GM12878 (cell line): Measurements from ENCODE around the gene LPGAT1. TPM values are rescaled to one million over a fixed set of nuclear protein-coding genes. Genes with fewer than 3 reads are reported as not detected.

ENCODE experiments used
- ATAC-seq: fragments of 200-7000 bp; cut with Tn5 transposase; 3 replicates; pipeline ENCODE4 v1.9.1; 2020; ENCODE audit warnings: mild to moderate bottlenecking, moderate library complexity
- BruUV-seq: library from RNA; stranded (reverse); fragments of 400-500 nt; replicated peaks from 2 replicates; lab custom pipeline; 2021; lab: Mats Ljungman, UMichigan
- CTCF ChIA-PET: fragments of 300-600 bp; sonication (Branson Sonifier 250); formaldehyde crosslinking; extraction: SDS; loops from one replicate; lab custom pipeline; 2021; ENCODE audit warnings: inconsistent platforms; lab: Yijun Ruan, JAX
- POLR2A ChIA-PET: fragments of 350-600 bp; formaldehyde crosslinking; extraction: SDS; loops from one replicate; lab custom pipeline; 2021; ENCODE audit warnings: inconsistent platforms; lab: Charles Lee
- RAD21 ChIA-PET: fragments of 300-600 bp; sonication (Branson Sonifier 250); formaldehyde crosslinking; loops from one replicate; lab custom pipeline; 2023; ENCODE audit warnings: antibody characterized with exemption; ENCODE audit not compliant: unreplicated experiment; lab: Charles Lee
- SMC1A ChIA-PET: fragments of 300-600 bp; sonication (Branson Sonifier 250); formaldehyde crosslinking; loops from one replicate; lab custom pipeline; 2023; ENCODE audit not compliant: unreplicated experiment, uncharacterized antibody; lab: Charles Lee
- DNase-seq: peaks from one replicate; pipeline ENCODE4 v3.0.0-alpha.2; 2011; ENCODE audit warnings: low read depth, low spot score
- FAIRE-seq: peaks from 3 replicates; lab custom pipeline; 2011; peaks lifted over from hg19 to GRCh38; lab: Jason Lieb, UNC
- H2AFZ ChIP-seq: 2 replicates; pipeline ENCODE4 v1.6.0; 2011; ENCODE audit warnings: low read depth, low read length, control low read depth; ENCODE audit not compliant: control insufficient read depth
- H3K27ac ChIP-seq: 2 replicates; pipeline ENCODE4 v1.5.1; 2011; ENCODE audit warnings: control low read depth; ENCODE audit not compliant: control insufficient read depth, insufficient read depth
- H3K27me3 ChIP-seq, 2 experiments: replicated peaks in 1 of 2; 2 replicates each; pipeline versions ENCODE4 v1.6.0 to v1.6.1; 2011; ENCODE audit warnings: low read length in 1 of 2; ENCODE audit not compliant: control insufficient read depth in 2 of 2, insufficient read depth in 2 of 2
- H3K36me3 ChIP-seq, 2 experiments: 2 replicates each; pipeline ENCODE4 v1.5.1; 2011; ENCODE audit warnings: low read length in 1 of 2; ENCODE audit not compliant: control insufficient read depth in 2 of 2, insufficient read depth in 2 of 2
- H3K4me1 ChIP-seq: 2 replicates; pipeline ENCODE4 v1.6.1; 2011; ENCODE audit warnings: mild to moderate bottlenecking, low read length, moderate library complexity, mixed read lengths; ENCODE audit not compliant: control insufficient read depth, insufficient read depth
- H3K4me2 ChIP-seq: 2 replicates; pipeline ENCODE4 v1.6.0; 2011; ENCODE audit warnings: control low read depth; ENCODE audit not compliant: control insufficient read depth, insufficient read depth
- H3K4me3 ChIP-seq: fragments of 200-600 bp; sonication (generic); 2 replicates; pipeline ENCODE4 v1.5.1; 2016
- H3K79me2 ChIP-seq: 2 replicates; pipeline ENCODE4 v1.6.0; 2011; ENCODE audit warnings: low read length; ENCODE audit not compliant: control insufficient read depth, insufficient read depth
- H3K9ac ChIP-seq: 2 replicates; pipeline ENCODE4 v1.8.0; 2011; ENCODE audit warnings: low read length, control low read depth, mixed read lengths; ENCODE audit not compliant: control insufficient read depth, insufficient read depth
- H3K9me3 ChIP-seq: replicated peaks from 3 replicates; pipeline ENCODE4 v1.5.1; 2011; ENCODE audit warnings: mild to moderate bottlenecking, low read length; ENCODE audit not compliant: control insufficient read depth, insufficient read depth
- H4K20me1 ChIP-seq: 2 replicates; pipeline ENCODE4 v1.6.0; 2011; ENCODE audit not compliant: control insufficient read depth, insufficient read depth
- BMI1 ChIP-seq: fragments of 450-650 bp; IDR thresholded peaks from 2 replicates; pipeline ENCODE4 v1.6.1; 2016; ENCODE audit warnings: mild to moderate bottlenecking, moderate library complexity, borderline replicate concordance
- BRCA1 ChIP-seq: IDR thresholded peaks from 2 replicates; pipeline ENCODE4 v1.6.1; 2011; ENCODE audit warnings: low read depth, low read length, improper control_type of control experiment
- CBX3 ChIP-seq: fragments of 200-600 bp; sonication (generic); IDR thresholded peaks from 2 replicates; pipeline ENCODE4 v1.6.1; 2016; ENCODE audit warnings: low read depth, borderline replicate concordance
- EGR1 ChIP-seq, 2 experiments: IDR thresholded peaks; 1 replicate in 1 of 2; 2 replicates in 1 of 2; pipeline ENCODE4 v1.6.1; 2011 to 2012; ENCODE audit warnings: low read depth in 2 of 2, low read length in 2 of 2, borderline replicate concordance in 1 of 2, mild to moderate bottlenecking in 1 of 2, moderate library complexity in 1 of 2
- EP300 ChIP-seq, 2 experiments: fragments of 150-350 bp in 1 of 2; IDR thresholded peaks; 2 replicates each; pipeline ENCODE4 v1.6.1; 2011 to 2012; ENCODE audit warnings: low read depth in 2 of 2, low read length in 2 of 2, borderline replicate concordance in 1 of 2, improper control_type of control experiment in 1 of 2, inconsistent platforms in 1 of 2; ENCODE audit not compliant: control insufficient read depth in 1 of 2
- NFXL1 ChIP-seq: fragments of 450-650 bp; IDR thresholded peaks from 2 replicates; pipeline ENCODE4 v1.6.1; 2017; ENCODE audit warnings: antibody characterized with exemption, mild to moderate bottlenecking, borderline replicate concordance
- PML ChIP-seq: IDR thresholded peaks from 2 replicates; pipeline ENCODE4 v1.6.1; 2012; ENCODE audit warnings: low read length, inconsistent platforms
- POLR2AphosphoS2 ChIP-seq: IDR thresholded peaks from 2 replicates; pipeline ENCODE4 v1.6.1; 2011; ENCODE audit warnings: low read depth, mild to moderate bottlenecking, low read length, improper control_type of control experiment, moderate library complexity
- SIX5 ChIP-seq: IDR thresholded peaks from 2 replicates; pipeline ENCODE4 v1.6.1; 2011; ENCODE audit warnings: mild to moderate bottlenecking, low read depth, low read length, moderate library complexity; ENCODE audit not compliant: severe bottlenecking
- SMARCA5 ChIP-seq: fragments of 450-650 bp; IDR thresholded peaks from 2 replicates; pipeline ENCODE4 v1.6.1; 2017; ENCODE audit warnings: mild to moderate bottlenecking
- SPI1 ChIP-seq: IDR thresholded peaks from 2 replicates; pipeline ENCODE4 v1.6.1; 2011; ENCODE audit warnings: low read depth, mild to moderate bottlenecking, low read length, moderate library complexity, borderline replicate concordance; ENCODE audit not compliant: insufficient read depth
- TCF12 ChIP-seq: IDR thresholded peaks from 2 replicates; pipeline ENCODE4 v1.6.1; 2011; ENCODE audit warnings: low read depth, mild to moderate bottlenecking, low read length
- YY1 ChIP-seq: IDR thresholded peaks from 2 replicates; pipeline ENCODE4 v1.6.1; 2011; ENCODE audit warnings: low read depth, mild to moderate bottlenecking, low read length
- ZNF207 ChIP-seq: fragments of 450-650 bp; IDR thresholded peaks from 2 replicates; pipeline ENCODE4 v1.6.1; 2014; ENCODE audit warnings: antibody characterized with exemption, mild to moderate bottlenecking, borderline replicate concordance
- ZSCAN29 ChIP-seq: fragments of 450-650 bp; IDR thresholded peaks from 2 replicates; pipeline ENCODE4 v1.6.1; 2017; ENCODE audit warnings: mild to moderate bottlenecking, moderate library complexity
- WGBS: methylation state at CpG from one replicate; pipeline ENCODE4 v1.1.6; 2016; ENCODE audit warnings: low lambda C conversion rate; ENCODE audit not compliant: insufficient replicate concordance, insufficient coverage; ENCODE audit errors: missing lambda C conversion rate; 5-methylcytosine and 5-hydroxymethylcytosine counted together
- in situ Hi-C: fragments of 300-500 bp; cut with MboI; formaldehyde crosslinking; loops from 9 replicates; pipeline ENCODE4 v1.14.3; 2018; ENCODE audit warnings: mixed read lengths
- intact Hi-C: fragments of 100-400 bp; cut with micrococcal nuclease; formaldehyde crosslinking; loops from one replicate; pipeline ENCODE4 v1.14.2; 2022; ENCODE audit not compliant: unreplicated experiment
- polyA plus RNA-seq, 11 experiments: library from polyadenylated mRNA; depleted of rRNA in 4 of 11; unstranded in 6 of 11; stranded (reverse) in 5 of 11; fragments of >200 nt; fragmentation: Nextera tagmentation in 4 of 11; fragmentation: Illumina TruSeq in 1 of 11; extraction: Ambion mirVana in 4 of 11; extraction: Trizol in 1 of 11; gene quantifications; 1 replicate in 1 of 11; 2 replicates in 10 of 11; pipeline versions ENCODE4 v1.2.1 to v1.2.3, GENCODE V29; 2011 to 2016; ENCODE audit warnings: inconsistent platforms in 2 of 11, missing spikeins in 2 of 11, low read depth in 1 of 11
- total RNA-seq, 4 experiments: library from RNA; depleted of rRNA in 3 of 4; stranded (reverse); fragments of >200 nt in 3 of 4; fragmentation: Illumina TruSeq in 1 of 4; extraction: Trizol in 1 of 4; gene quantifications; 2 replicates each; pipeline versions ENCODE4 v1.2.1 to v1.2.3, GENCODE V29; 2013 to 2021
- TF ChIP-seq, protein P1 (sequence below): fragments of 450-650 bp; formaldehyde crosslinking; IDR thresholded peaks from 2 replicates; pipeline ENCODE4 v1.4.0; 2022; ENCODE audit warnings: mild to moderate bottlenecking, moderate library complexity

LPGAT1 gene
- total and polyA plus RNA-seq, 10 of the 15 experiments (the other 5 are each of a cell fraction or from before 2014, with no cell fraction given), result 5.8 to 40.6 (median 19.2) TPM

DNA sequence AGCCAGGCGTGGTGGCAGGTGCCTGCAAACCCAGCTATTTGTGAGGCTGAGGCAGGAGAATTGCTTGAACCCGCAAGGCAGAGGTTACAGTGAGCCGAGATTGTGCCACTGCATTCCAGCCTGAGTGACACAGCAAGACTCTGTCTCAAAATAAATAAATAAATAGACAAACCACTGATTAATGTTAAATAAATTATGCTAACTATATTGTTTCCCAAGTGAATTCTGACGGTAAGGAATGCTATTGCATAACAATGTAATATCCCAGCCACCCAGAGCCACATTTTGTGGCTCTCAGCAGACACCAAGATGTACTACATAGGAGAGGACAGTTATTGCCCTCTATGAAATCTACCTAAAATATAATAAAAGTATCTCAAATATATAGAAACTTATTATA lies 55.4 kb downstream of the LPGAT1 start:
- ATAC-seq (no peak), FAIRE-seq (no peak), DNase-seq (no peak)
- intact Hi-C loops, result no loop called here
- no peak overlapping the region for H3K4me2 ChIP-seq
- H3K27ac ChIP-seq, result no peak overlapping the region
- H3K4me1 ChIP-seq, result no peaks in the 10 kb centered on the region
- ChIA-PET RAD21 (no interaction called here), CTCF (no interaction called here), POLR2A (no interaction called here), SMC1A (no interaction called here)
- BruUV-seq, result no TSS peak
- no peak overlapping the region for H3K9ac ChIP-seq
- no peak for TF ChIP-seq YY1
- TF ChIP-seq SMARCA5, result no peak
- TF ChIP-seq, protein P1, sequence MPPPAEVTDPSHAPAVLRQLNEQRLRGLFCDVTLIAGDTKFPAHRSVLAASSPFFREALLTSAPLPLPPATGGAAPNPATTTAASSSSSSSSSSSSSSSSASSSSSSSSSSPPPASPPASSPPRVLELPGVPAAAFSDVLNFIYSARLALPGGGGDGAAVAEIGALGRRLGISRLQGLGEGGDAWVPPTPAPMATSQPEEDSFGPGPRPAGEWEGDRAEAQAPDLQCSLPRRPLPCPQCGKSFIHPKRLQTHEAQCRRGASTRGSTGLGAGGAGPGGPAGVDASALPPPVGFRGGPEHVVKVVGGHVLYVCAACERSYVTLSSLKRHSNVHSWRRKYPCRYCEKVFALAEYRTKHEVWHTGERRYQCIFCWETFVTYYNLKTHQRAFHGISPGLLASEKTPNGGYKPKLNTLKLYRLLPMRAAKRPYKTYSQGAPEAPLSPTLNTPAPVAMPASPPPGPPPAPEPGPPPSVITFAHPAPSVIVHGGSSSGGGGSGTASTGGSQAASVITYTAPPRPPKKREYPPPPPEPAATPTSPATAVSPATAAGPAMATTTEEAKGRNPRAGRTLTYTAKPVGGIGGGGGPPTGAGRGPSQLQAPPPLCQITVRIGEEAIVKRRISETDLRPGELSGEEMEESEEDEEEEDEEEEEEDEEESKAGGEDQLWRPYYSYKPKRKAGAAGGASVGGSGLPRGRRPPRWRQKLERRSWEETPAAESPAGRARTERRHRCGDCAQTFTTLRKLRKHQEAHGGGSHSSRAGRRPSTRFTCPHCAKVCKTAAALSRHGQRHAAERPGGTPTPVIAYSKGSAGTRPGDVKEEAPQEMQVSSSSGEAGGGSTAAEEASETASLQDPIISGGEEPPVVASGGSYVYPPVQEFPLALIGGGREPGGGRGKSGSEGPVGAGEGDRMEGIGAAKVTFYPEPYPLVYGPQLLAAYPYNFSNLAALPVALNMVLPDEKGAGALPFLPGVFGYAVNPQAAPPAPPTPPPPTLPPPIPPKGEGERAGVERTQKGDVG, result no peak
- TF ChIP-seq SPI1, result no peak
- TF ChIP-seq EP300 (IDR thresholded peaks at IDR 0.05; ENCODE audit: borderline replicate concordance in 1 of 2, control insufficient read depth in 1 of 2, low read depth in 2 of 2, low read length in 2 of 2), result no peak
- TF ChIP-seq ZNF207, result no peak
- TF ChIP-seq TCF12, result no peak
- no peak for TF ChIP-seq PML
- no peak for TF ChIP-seq POLR2AphosphoS2
- TF ChIP-seq BMI1, result no peak
- no peak for TF ChIP-seq NFXL1
- TF ChIP-seq BRCA1, result no peak
- TF ChIP-seq CBX3, result no peak
- no peak for TF ChIP-seq SIX5
- TF ChIP-seq ZSCAN29, result no peak
- TF ChIP-seq EGR1 (IDR thresholded peaks at IDR 0.05; ENCODE audit: borderline replicate concordance in 1 of 2, low read depth in 2 of 2, low read length in 2 of 2), result no peak
- H3K4me3 ChIP-seq, result no peak overlapping the region
- H2AFZ ChIP-seq, result no peak overlapping the region
- peaks cover 0 to 8% of the 10 kb centered on the region in 2 experiments; a peak in 2 of 4 replicates for H3K36me3 ChIP-seq
- WGBS, result 97% methylated on average over 4 of the region's 4 CpGs
- in situ Hi-C loops, result no loop called here
- H4K20me1 ChIP-seq, result no peaks in the 10 kb centered on the region
- H3K79me2 ChIP-seq, result no peaks in the 10 kb centered on the region
- H3K9me3 ChIP-seq, result no peaks in the 10 kb centered on the region
- H3K27me3 ChIP-seq, result no peaks in the 10 kb centered on the region
